GM18520 (cell line): Measurements from ENCODE around the gene PTPN12.
"Not testable (repeated sequence)": the region's sequence is repeated elsewhere in the genome, so short reads cannot be mapped to it uniquely, and the experiment has no call there.

ENCODE experiments used
- ATAC-seq: cut with Tn5 transposase; IDR thresholded peaks from one replicate; pipeline ENCODE4 v1.9.1; 2021; ENCODE audit not compliant: unreplicated experiment

The PTPN12 gene

DNA sequence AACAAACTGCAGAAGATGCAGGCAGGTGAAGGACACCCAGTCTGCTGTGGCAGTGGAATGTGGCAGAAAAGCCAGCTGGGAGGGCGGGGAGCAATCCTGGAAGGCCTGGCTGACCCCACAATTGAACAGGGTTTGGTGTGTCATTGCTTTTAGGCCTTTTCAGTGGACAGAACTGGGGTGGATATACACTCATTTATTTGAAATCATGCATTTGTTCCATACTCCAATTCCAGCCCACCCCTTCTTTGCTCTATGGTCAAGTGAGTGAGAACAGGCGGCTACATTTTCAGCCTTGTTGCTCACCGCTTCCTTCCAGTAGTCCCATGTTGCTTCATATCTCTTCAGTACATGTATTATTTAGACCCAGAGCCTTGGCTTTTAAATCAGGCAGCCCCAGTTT, 39.8 kb downstream of the PTPN12 start:
- ATAC-seq, result no peak

DNA sequence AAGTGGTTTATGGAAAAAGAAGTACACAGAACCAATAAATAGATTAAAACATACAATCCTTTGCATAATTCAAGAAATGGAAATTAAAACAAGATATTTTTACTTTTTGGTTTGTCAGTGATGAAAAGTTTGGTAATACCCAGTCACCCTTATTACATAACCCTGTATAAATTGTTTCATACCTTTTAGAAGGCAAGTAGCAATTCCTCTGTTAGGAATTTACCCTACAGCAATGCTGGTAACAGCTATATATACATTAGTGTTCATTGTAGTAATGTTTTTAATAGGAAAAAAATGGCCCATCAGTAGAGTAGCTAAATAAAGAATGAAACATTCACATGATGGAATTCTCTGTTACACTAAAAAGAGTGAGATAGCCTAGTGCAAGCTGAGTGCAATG, 42.7 kb downstream of the PTPN12 start:
- ATAC-seq, result no peak

DNA sequence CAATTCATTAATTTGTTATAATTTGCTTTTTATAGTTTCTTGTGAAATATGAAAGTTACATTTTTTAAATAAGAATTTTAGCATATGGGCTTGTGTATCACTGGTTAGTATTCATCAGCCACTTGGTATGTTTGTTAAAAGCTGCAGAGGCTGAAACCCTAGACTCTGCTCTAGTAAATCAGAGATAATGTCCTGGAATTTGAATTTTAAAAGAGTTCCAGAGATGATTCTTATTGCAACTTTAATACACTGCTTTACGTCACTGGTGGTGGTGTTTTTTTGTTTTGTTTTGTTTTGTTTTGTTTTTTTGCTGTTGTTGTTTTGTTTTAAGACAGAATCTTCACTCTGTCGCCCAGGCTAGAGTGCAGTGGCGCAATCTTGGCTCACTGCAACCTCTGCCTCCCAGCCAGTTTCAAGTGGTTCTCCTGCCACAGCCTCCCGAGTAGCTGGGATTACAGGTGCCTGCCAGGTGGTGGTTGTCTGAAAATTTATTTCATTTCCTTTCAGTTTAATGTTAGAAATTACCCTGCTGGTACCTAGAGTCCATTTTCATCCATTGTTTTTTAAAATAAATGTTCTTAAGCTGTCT, 43.8 kb downstream of the PTPN12 start:
- no peak for ATAC-seq

DNA sequence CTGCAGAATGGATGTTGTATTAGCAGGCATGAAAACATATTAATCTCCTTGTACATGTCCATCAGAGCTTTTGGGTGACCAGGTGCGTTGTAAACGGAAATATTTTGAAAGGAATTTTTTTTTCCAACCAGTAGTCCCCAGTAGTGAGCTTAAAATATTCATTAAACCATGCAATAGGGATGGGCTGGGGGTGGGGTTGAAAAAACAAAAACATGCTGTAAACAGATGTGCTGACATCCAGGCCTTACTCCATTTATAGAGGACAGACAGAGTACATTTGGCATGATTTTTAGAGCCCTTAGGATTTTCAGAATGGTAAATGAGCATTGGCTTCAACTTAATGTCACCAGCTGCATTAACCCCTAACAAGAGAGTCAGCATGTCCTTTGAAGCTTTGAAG, 50.2 kb downstream of the PTPN12 start:
- ATAC-seq, result no peak

GRCh38 chr7:77600952-77601351, 63.9 kb downstream of the PTPN12 start:
- ATAC-seq, result no peak

- ATAC-seq, result no peak
Measured at GRCh38 chr7:77606562-77606961, 69.5 kb downstream of the PTPN12 start.

DNA sequence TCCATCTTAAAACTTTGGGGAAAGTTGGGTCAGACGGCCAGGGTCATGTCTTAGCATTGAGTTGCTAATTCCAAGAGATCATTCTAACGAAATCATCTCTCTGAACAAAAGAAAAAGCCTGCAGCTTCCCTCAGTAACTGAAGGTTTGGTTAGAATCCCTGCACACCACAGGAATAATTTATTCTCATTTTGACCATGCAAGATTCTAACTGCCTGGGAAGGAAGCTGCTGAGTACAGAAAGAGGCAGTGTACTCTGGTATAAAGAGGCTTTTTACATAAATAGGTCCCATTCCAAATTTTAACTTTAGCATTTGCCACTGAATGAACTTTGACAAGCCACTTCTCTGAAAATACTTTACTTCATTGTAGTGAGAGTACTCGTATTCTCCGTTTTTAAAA, 82.2 kb downstream of the PTPN12 start:
- ATAC-seq, result no peak

- no peak for ATAC-seq
Measured at GRCh38 chr7:77626586-77627308, 89.7 kb downstream of the PTPN12 start.

GRCh38 chr7:77627309-77627676, 90.2 kb downstream of the PTPN12 start:
- no peak for ATAC-seq

- no peak for ATAC-seq
Measured at GRCh38 chr7:77629797-77630196, 92.7 kb downstream of the PTPN12 start.

DNA sequence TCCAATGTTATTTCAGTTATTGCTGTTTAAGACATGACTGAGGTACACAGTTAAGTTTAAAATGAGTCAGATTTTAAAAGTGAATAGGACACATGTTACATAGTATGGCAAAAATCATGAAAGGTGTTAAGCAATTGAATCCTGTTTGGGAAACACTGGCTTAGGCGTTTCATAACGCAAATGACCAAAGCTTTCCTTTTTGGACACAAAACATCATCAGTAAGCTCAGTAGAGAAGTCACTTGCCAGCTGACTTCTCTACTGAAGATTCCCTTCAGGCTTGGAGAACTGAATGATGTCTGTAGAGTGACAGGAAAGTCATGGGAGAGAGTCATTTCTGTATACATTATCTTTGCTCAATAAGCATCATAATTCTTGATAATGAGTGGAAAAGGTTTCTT, 94.7 kb downstream of the PTPN12 start:
- no peak for ATAC-seq

- no peak for ATAC-seq
Measured at GRCh38 chr7:77644774-77645173, 107.7 kb downstream of the PTPN12 start.

DNA sequence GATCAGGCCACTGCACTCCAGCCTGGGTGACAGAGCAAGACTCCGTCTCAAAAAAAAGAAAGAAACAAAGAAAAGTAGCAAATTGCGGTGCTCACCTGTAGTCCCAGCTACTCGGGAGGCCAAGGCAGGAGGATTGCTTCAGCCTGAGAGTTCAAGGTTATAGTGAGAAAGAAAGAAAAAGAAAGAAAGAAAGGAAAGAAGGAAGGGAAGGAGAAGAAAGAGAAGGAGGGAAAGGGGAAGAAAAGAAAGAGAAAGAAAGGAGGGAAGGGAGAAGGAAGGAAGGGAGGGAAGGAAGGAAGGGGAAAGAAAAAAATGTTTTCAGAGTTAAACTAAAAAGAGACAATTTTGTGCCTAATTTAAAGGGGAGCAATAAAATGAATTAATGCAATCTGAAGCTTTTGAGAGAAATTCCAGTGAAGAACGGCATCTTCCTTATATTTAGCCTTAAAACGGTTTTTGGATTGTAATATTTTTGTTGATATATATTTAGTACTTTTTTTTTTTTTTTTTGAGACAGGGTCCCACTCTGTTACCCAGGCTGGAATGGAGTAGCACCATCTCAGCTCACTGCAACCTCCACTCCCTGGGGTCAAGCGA, 111.7 kb downstream of the PTPN12 start:
- no peak for ATAC-seq

GRCh38 chr7:77649716-77650349, 112.7 kb downstream of the PTPN12 start:
- no peak for ATAC-seq

GRCh38 chr7:77651575-77652162, 114.6 kb downstream of the PTPN12 start:
- no peak for ATAC-seq

- not testable (repeated sequence) for ATAC-seq
Measured at GRCh38 chr7:77652826-77653225, 115.7 kb downstream of the PTPN12 start.

DNA sequence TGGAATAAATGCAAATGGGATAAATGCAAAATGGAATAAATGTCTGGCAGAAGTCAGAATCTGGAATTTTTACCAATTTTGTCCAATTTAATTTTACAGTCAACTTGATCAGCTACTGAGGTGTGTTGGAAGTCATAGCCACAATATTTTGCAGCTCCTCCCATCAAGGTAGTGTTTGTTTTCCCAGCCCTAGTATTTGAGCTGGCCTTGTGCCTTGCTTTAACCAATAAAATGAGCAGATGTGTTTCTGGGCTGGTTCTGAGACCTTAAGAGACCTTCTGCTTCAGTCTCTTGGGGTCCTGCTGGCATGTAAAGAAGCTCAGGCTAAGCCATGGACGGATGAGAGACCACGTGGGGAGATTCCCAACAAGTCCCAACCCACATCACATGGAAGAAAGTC, 116.5 kb downstream of the PTPN12 start:
- no peak for ATAC-seq

DNA sequence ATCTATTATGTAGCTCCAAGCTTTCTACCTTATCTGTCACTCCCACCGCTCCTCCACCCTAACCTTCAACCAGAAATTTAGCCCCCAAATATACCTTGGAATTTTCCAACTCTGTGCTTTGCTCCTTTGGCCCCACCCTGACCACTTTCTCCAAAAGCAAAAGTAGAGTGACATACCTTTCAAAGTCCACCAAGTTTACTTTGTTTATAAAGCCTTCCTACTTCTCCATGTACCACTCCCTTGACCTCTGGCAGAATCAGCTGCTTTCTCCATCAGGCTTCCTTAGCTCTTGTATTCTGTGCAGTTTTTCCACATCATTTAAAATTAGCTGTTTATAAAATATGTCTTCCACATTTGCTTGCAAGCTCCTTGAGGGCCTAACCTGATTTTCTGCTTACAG, 118.3 kb downstream of the PTPN12 start:
- no peak for ATAC-seq

- ATAC-seq, result no peak
Measured at GRCh38 chr7:77655836-77656455, 118.9 kb downstream of the PTPN12 start.

- no peak for ATAC-seq
Measured at GRCh38 chr7:77657427-77658224, 120.5 kb downstream of the PTPN12 start.
